HG03565 (cell line): ENCODE data around the gene PPA1.
"Not testable (repeated sequence)": the region's sequence is repeated elsewhere in the genome, so short reads cannot be mapped to it uniquely, and the experiment has no call there.

Experiments used
- ATAC-seq: cut with Tn5 transposase; IDR thresholded peaks from one replicate; pipeline ENCODE4 v1.9.1; 2021; ENCODE audit warnings: mild to moderate bottlenecking, moderate library complexity; ENCODE audit not compliant: unreplicated experiment

Gene PPA1

GRCh38 chr10:70222340-70222794 lies 10.9 kb downstream of the PPA1 start:
- no peak for ATAC-seq

GRCh38 chr10:70221030-70221429 lies 12.2 kb downstream of the PPA1 start:
- no peak for ATAC-seq

- ATAC-seq = no peak
These were observed 20.4 kb downstream of the PPA1 start for GRCh38 chr10:70212879-70213278.

- ATAC-seq = no peak
These were observed 21.0 kb downstream of the PPA1 start for GRCh38 chr10:70212277-70212676.

- ATAC-seq = no peak
These were observed 26.5 kb downstream of the PPA1 start for GRCh38 chr10:70206762-70207161.

- ATAC-seq = no peak
These were observed 32.1 kb downstream of the PPA1 start for GRCh38 chr10:70201105-70201504.

- ATAC-seq = no peak
These were observed 34.3 kb downstream of the PPA1 start for GRCh38 chr10:70198696-70199466.

- ATAC-seq = no peak
These were observed 35.8 kb downstream of the PPA1 start for GRCh38 chr10:70197235-70197945.

- ATAC-seq = no peak
These were observed 39.8 kb downstream of the PPA1 start for GRCh38 chr10:70193391-70193844.

GRCh38 chr10:70192326-70192968 lies 40.8 kb downstream of the PPA1 start:
- no peak for ATAC-seq

- ATAC-seq = no peak
These were observed 41.3 kb downstream of the PPA1 start for GRCh38 chr10:70191972-70192305.

GRCh38 chr10:70191161-70191971 lies 41.9 kb downstream of the PPA1 start:
- no peak for ATAC-seq

- no peak for ATAC-seq
These were observed 42.6 kb downstream of the PPA1 start for GRCh38 chr10:70190581-70190980.

- no peak for ATAC-seq
These were observed 43.1 kb downstream of the PPA1 start for GRCh38 chr10:70190102-70190501.

- no peak for ATAC-seq
These were observed 44.5 kb downstream of the PPA1 start for GRCh38 chr10:70188768-70189167.

GRCh38 chr10:70186571-70186970 lies 46.7 kb downstream of the PPA1 start:
- ATAC-seq = no peak

GRCh38 chr10:70186090-70186489 lies 47.1 kb downstream of the PPA1 start:
- no peak for ATAC-seq

- no peak for ATAC-seq
These were observed 49.9 kb downstream of the PPA1 start for GRCh38 chr10:70183304-70183703.

GRCh38 chr10:70179209-70179608 lies 54.0 kb downstream of the PPA1 start:
- ATAC-seq = not testable (repeated sequence)

- ATAC-seq = no peak
These were observed 55.0 kb downstream of the PPA1 start for GRCh38 chr10:70178139-70178725.

- ATAC-seq = no peak
These were observed 56.8 kb downstream of the PPA1 start for GRCh38 chr10:70176441-70176840.
